DND-41 (cell line): ENCODE measurements around the gene SPOCD1.

Experiments used
- EZH2 ChIP-seq: IDR thresholded peaks from 3 replicates; pipeline ENCODE4 v1.6.1; 2012; ENCODE audit warnings: borderline replicate concordance, low read depth, mild to moderate bottlenecking, moderate library complexity, low read length, inconsistent platforms; ENCODE audit not compliant: severe bottlenecking
- TF ChIP-seq, protein P1 (sequence below): IDR thresholded peaks from 2 replicates; pipeline ENCODE4 v1.5.1; 2012; ENCODE audit warnings: borderline replicate concordance, low read length, moderate library complexity, mild to moderate bottlenecking; ENCODE audit not compliant: poor library complexity, severe bottlenecking; ENCODE audit errors: extremely low read depth

GRCh38 chr1:31859044-31859443 is 43.2 kb upstream of the SPOCD1 start:
- TF ChIP-seq, protein P1, sequence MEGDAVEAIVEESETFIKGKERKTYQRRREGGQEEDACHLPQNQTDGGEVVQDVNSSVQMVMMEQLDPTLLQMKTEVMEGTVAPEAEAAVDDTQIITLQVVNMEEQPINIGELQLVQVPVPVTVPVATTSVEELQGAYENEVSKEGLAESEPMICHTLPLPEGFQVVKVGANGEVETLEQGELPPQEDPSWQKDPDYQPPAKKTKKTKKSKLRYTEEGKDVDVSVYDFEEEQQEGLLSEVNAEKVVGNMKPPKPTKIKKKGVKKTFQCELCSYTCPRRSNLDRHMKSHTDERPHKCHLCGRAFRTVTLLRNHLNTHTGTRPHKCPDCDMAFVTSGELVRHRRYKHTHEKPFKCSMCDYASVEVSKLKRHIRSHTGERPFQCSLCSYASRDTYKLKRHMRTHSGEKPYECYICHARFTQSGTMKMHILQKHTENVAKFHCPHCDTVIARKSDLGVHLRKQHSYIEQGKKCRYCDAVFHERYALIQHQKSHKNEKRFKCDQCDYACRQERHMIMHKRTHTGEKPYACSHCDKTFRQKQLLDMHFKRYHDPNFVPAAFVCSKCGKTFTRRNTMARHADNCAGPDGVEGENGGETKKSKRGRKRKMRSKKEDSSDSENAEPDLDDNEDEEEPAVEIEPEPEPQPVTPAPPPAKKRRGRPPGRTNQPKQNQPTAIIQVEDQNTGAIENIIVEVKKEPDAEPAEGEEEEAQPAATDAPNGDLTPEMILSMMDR, result no peak
- no peak for TF ChIP-seq EZH2
